ENCODE data around the gene CMTR1. TPM values are rescaled to one million over a fixed set of nuclear protein-coding genes. Genes with fewer than 3 reads are reported as not detected.
A peak's percentile ranks its signal among the peaks of the same experiment; 100 is the strongest.

Gene CMTR1
- total RNA-seq, 1 experiment from 2014 or later = 34.8 TPM

DNA sequence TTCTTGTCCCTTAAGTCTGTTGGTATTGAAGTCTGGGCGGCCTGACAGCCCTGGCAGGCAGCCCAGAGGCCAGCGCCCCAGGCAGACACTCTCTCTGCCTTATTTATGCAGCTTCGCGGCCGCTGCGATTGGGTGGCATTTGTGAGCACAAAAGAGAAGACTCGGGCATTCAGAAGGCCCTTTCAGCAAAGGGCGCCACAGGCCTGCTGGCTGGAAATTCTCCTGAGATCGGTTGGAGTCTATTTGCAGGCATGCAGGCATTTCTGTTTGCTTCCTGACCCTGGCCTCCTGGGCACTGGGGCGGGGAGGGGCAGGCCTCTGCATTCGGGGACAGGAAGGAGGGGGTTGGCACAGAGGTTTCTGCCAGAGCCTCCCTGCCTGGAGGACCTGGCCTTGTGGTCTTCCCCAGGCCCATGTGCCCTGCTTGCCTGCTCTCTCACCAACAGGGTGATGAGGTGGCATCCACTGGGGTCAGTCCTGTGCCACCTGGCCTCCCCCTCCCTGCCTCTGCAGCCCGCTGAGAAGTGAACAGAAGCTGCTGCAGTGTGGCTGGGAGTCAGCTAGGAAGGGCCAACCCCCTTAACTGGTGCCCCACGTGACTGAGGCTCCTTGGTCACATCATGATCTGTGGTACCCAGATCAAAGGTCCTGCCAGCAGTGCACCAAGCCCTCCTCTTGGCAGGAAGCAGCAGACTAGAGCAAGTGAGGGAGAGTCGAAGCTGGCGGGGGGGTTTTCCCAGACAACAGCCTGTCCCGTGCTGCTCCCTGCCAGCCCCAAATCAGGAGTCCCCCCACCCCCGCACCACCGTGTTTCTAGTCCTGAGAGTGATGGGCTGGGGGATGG is 83.3 kb downstream of the CMTR1 start:
- H3K9me3 Mint-ChIP-seq = no peaks in the 10 kb centered on the region; a peak in 2 of 5 replicates
- H3K4me3 Mint-ChIP-seq = peak overlapping the region in 1 of 2 experiments; percentile 60; a peak in 2 of 5 replicates
- H3K36me3 Mint-ChIP-seq (ENCODE audit: insufficient read depth in 1 of 3, low read depth in 3 of 3) = no peaks in the 10 kb centered on the region; a peak in 1 of 7 replicates
- no peak overlapping the region for H2AK5ac ChIP-seq (ENCODE audit: insufficient read length, low read length)
- no peak overlapping the region for H4K91ac ChIP-seq (ENCODE audit: insufficient read length, low read depth, low read length)
- H3K9me3 ChIP-seq (ENCODE audit: control insufficient read depth, low read depth, low read length) = no peaks in the 10 kb centered on the region
- H2BK120ac ChIP-seq (ENCODE audit: low read depth, low read length, poor library complexity, severe bottlenecking) = no peak overlapping the region
- peak overlapping the region in 1 of 3 experiments; percentile 58; a peak in 2 of 7 replicates for H3K27ac Mint-ChIP-seq
- no peak overlapping the region for H3K56ac ChIP-seq (ENCODE audit: insufficient read length, low read depth, low read length)
- no peak overlapping the region for H3K4ac ChIP-seq (ENCODE audit: low read depth, low read length)
- H3K4me2 ChIP-seq (ENCODE audit: insufficient read depth, insufficient read length, low read length) = no peak overlapping the region
- H4K20me1 ChIP-seq (ENCODE audit: control insufficient read depth, insufficient read depth, insufficient read length) = no peaks in the 10 kb centered on the region
- H3K23me2 ChIP-seq (ENCODE audit: insufficient read length, low read depth, low read length, poor library complexity, severe bottlenecking) = peaks cover 9% of the 10 kb centered on the region
- peak; percentile 60 for DNase-seq
- H2BK15ac ChIP-seq (ENCODE audit: low read depth, low read length) = no peak overlapping the region
- no peak overlapping the region for H3K23ac ChIP-seq (ENCODE audit: insufficient read length, low read depth, low read length)
- H2AFZ ChIP-seq (ENCODE audit: low read length) = no peak overlapping the region
- peaks cover 10% of the 10 kb centered on the region; the same call in 1 of the 2 replicates for H3K4me1 ChIP-seq (ENCODE audit: insufficient read depth, low read length)
- no peak overlapping the region for H3K27ac ChIP-seq (ENCODE audit: insufficient read length, low read depth, low read length)
- H3K18ac ChIP-seq (ENCODE audit: insufficient read length, low read depth, low read length) = no peak overlapping the region
- WGBS (ENCODE audit: extremely low coverage, insufficient read length, low lambda C conversion rate) = no CpG with 5 or more reads among the region's 18 CpGs
- H2BK20ac ChIP-seq (ENCODE audit: low read depth, low read length, poor library complexity, severe bottlenecking) = no peak overlapping the region
- H3K79me2 ChIP-seq (ENCODE audit: insufficient read depth, low read length) = no peaks in the 10 kb centered on the region
- H3K27me3 ChIP-seq (ENCODE audit: insufficient read depth, low read length) = peaks cover 5% of the 10 kb centered on the region; the same call in 1 of the 2 replicates
- H4K8ac ChIP-seq (replicated peaks; ENCODE audit: insufficient read length, low read depth, low read length) = no peak overlapping the region
- peaks cover 49% of the 10 kb centered on the region for H3K27me3 Mint-ChIP-seq (ENCODE audit: low read depth)
- H3T11ph ChIP-seq (ENCODE audit: low read length) = no peak overlapping the region
- TF ChIP-seq CTCF (conservative IDR thresholded peaks at IDR 0.05) = no peak
- no peak overlapping the region; the same call in 1 of the 2 replicates for H3K14ac ChIP-seq (ENCODE audit: insufficient read depth, low read length)
- H3K9ac ChIP-seq (ENCODE audit: extremely low read depth, insufficient read length, low read length) = no peak overlapping the region
- no peak overlapping the region for H4K5ac ChIP-seq (ENCODE audit: insufficient read length, low read depth, low read length)
- peaks cover 56 to 64% of the 10 kb centered on the region in 2 experiments for H3K4me1 Mint-ChIP-seq
- no peaks in the 10 kb centered on the region for H3K79me1 ChIP-seq (ENCODE audit: insufficient read depth, low read depth, low read length, poor library complexity, severe bottlenecking)
- H2BK12ac ChIP-seq (ENCODE audit: insufficient read length, low read depth, low read length) = no peak overlapping the region
- no peak overlapping the region for H2BK5ac ChIP-seq (ENCODE audit: insufficient read length, low read length)

Measured in H9 (cell line).